Measurements from ENCODE around the gene CFAP73.
A peak's percentile ranks its signal among the peaks of the same experiment; 100 is the strongest.

GRCh38 chr12:113135178-113136127 is 14.1 kb upstream of the CFAP73 start, which contains the start of gene RASAL1:
- TF ChIP-seq CTCF (IDR thresholded peaks at IDR 0.05; ENCODE audit: poor library complexity, severe bottlenecking), result peak; percentile 26
- TF ChIP-seq MXI1 (conservative IDR thresholded peaks at IDR 0.05; ENCODE audit: poor library complexity, severe bottlenecking), result no peak
- no peak for TF ChIP-seq REST (IDR thresholded peaks at IDR 0.05; ENCODE audit: borderline replicate concordance)
- no peak for TF ChIP-seq EZH2 (IDR thresholded peaks at IDR 0.05; ENCODE audit: borderline replicate concordance, insufficient read depth, low read length, poor library complexity, severe bottlenecking)
- no peak for TF ChIP-seq EP300 (conservative IDR thresholded peaks at IDR 0.05; ENCODE audit: poor library complexity, severe bottlenecking)
- TF ChIP-seq SMC3 (conservative IDR thresholded peaks at IDR 0.05; ENCODE audit: poor library complexity), result no peak
- TF ChIP-seq RAD21 (conservative IDR thresholded peaks at IDR 0.05), result no peak
- TF ChIP-seq POLR2AphosphoS5 (IDR thresholded peaks at IDR 0.05), result no peak
- no peak for TF ChIP-seq TAF1 (IDR thresholded peaks at IDR 0.05; ENCODE audit: low read depth)

Measured in neural cell (in vitro differentiated cells).